ENCODE results near the gene TTC23. TPM values are rescaled to one million over a fixed set of nuclear protein-coding genes. Genes with fewer than 3 reads are reported as not detected.

Gene TTC23
- total RNA-seq, 1 donor: 28.5 TPM

GRCh38 chr15:99086327-99086667, 163.1 kb downstream of the TTC23 start:
- no peak for DNase-seq (ENCODE audit: low read depth)
- TF ChIP-seq CTCF (IDR thresholded peaks at IDR 0.05; ENCODE audit: insufficient read depth, low read depth, low read length): no peak
- H3K4me3 ChIP-seq (ENCODE audit: low read depth, low read length): no peak overlapping the region

Other genes starting within 250 kb of the TTC23 start
- 0.32 TPM in 1 of 2 replicates, not detected in the other for gene PGPEP1L, start 241.8 kb downstream of the TTC23 start, total RNA-seq
- 5.6 and 8.4 TPM in 2 replicates for gene SYNM, start 144.5 kb downstream of the TTC23 start, total RNA-seq
- 22.5 and 27.6 TPM in 2 replicates for gene LRRC28, start 1.9 kb upstream of the TTC23 start, total RNA-seq

Data from fibroblast of villous mesenchyme (primary cell).